Uterus (tissue), 2 donors: ENCODE data around the gene RIN2.

ENCODE experiments used
- POLR2A ChIP-seq, 2 donors: fragments of 450-650 bp; IDR thresholded peaks; one replicate each; pipeline ENCODE4 v1.6.1; 2016; ENCODE audit warnings: antibody characterized with exemption in 2 of 2, mild to moderate bottlenecking in 1 of 2, moderate library complexity in 1 of 2
- TF ChIP-seq, protein P1 (sequence below), 4 experiments: fragments of 200-600 bp in 2 of 4; fragments of 450-650 bp in 2 of 4; sonication (generic) in 2 of 4; IDR thresholded peaks; one replicate each; pipeline ENCODE4 v1.5.1; 2016 to 2019; ENCODE audit warnings: antibody characterized with exemption in 4 of 4, mild to moderate bottlenecking in 2 of 4, moderate library complexity in 1 of 4

DNA sequence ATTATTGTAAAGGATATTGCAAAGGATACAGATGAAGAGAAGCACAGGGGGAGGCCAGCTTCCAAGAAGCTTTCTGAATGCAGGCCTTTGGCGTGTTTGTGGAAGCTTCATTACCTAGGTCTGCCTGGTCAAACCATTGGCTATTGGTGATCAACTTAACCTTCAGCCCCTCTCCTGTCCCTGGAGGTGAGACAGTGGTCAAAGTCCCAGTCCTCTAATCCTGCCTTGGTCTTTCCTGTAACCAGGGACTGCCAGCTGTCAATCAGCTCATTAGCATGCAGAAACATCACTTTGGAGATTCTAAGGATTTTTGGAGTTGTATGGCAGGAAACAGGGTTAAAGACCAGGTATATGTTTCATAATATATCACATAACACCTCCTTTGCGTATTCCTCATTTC is 13.0 kb downstream of the RIN2 start:
- TF ChIP-seq POLR2A (IDR thresholded peaks at IDR 0.05) = no peak
- TF ChIP-seq, protein P1, sequence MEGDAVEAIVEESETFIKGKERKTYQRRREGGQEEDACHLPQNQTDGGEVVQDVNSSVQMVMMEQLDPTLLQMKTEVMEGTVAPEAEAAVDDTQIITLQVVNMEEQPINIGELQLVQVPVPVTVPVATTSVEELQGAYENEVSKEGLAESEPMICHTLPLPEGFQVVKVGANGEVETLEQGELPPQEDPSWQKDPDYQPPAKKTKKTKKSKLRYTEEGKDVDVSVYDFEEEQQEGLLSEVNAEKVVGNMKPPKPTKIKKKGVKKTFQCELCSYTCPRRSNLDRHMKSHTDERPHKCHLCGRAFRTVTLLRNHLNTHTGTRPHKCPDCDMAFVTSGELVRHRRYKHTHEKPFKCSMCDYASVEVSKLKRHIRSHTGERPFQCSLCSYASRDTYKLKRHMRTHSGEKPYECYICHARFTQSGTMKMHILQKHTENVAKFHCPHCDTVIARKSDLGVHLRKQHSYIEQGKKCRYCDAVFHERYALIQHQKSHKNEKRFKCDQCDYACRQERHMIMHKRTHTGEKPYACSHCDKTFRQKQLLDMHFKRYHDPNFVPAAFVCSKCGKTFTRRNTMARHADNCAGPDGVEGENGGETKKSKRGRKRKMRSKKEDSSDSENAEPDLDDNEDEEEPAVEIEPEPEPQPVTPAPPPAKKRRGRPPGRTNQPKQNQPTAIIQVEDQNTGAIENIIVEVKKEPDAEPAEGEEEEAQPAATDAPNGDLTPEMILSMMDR (IDR thresholded peaks at IDR 0.05) = no peak
